H1 (cell line): ENCODE results near the gene TAMALIN. TPM values are rescaled to one million over a fixed set of nuclear protein-coding genes. Genes with fewer than 3 reads are reported as not detected.

Experiments
- CTCF ChIA-PET: fragments of 300-600 bp; sonication (Branson Sonifier 250); formaldehyde crosslinking; loops from one replicate; lab custom pipeline; 2021; ENCODE audit not compliant: partially characterized antibody; lab: Charles Lee
- POLR2A ChIA-PET: fragments of 300-600 bp; sonication (Branson Sonifier 250); formaldehyde crosslinking; loops from one replicate; lab custom pipeline; 2021; ENCODE audit warnings: inconsistent platforms; ENCODE audit not compliant: partially characterized antibody; lab: Charles Lee
- DNase-seq, 2 experiments: peaks; one replicate each; pipeline versions ENCODE4 v3.0.0 to v3.0.0-alpha.2; 2010 to 2022; ENCODE audit warnings: low spot score in 2 of 2, low read depth in 1 of 2, mixed read lengths in 1 of 2
- FAIRE-seq: peaks from 2 replicates; lab custom pipeline; 2011; peaks lifted over from hg19 to GRCh38; lab: Jason Lieb, UNC
- H2AFZ ChIP-seq: 2 replicates; pipeline ENCODE4 v1.8.1; 2012; ENCODE audit warnings: low read length, inconsistent platforms
- H2AK5ac ChIP-seq: 2 replicates; pipeline ENCODE4 v1.6.1; 2013; ENCODE audit warnings: low read depth, low read length
- H2BK120ac ChIP-seq: replicated peaks from 2 replicates; pipeline ENCODE3; 2013; ENCODE audit warnings: low read depth, low read length, inconsistent platforms
- H2BK12ac ChIP-seq: 2 replicates; pipeline ENCODE4 v1.6.1; 2013; ENCODE audit warnings: low read depth, low read length
- H2BK15ac ChIP-seq: 2 replicates; pipeline ENCODE4 v1.6.1; 2013; ENCODE audit warnings: low read length
- H2BK20ac ChIP-seq: 2 replicates; pipeline ENCODE4 v1.6.1; 2013; ENCODE audit warnings: low read length
- H2BK5ac ChIP-seq: 2 replicates; pipeline ENCODE4 v1.6.1; 2013; ENCODE audit warnings: low read depth, low read length
- H3K14ac ChIP-seq: 2 replicates; pipeline ENCODE4 v1.6.1; 2013; ENCODE audit warnings: inconsistent platforms; ENCODE audit not compliant: insufficient read length
- H3K18ac ChIP-seq: 2 replicates; pipeline ENCODE4 v1.6.1; 2013; ENCODE audit warnings: low read length; ENCODE audit errors: extremely low read depth
- H3K23ac ChIP-seq: 2 replicates; pipeline ENCODE4 v1.6.1; 2013; ENCODE audit warnings: inconsistent platforms; ENCODE audit not compliant: insufficient read length
- H3K23me2 ChIP-seq: 2 replicates; pipeline ENCODE4 v1.6.1; 2013; ENCODE audit warnings: low read depth, low read length
- H3K27ac ChIP-seq: 2 replicates; pipeline ENCODE4 v1.6.1; 2011; ENCODE audit warnings: low read depth, low read length, inconsistent platforms
- H3K27me3 ChIP-seq, 4 experiments: replicated peaks in 1 of 4; 1 replicate in 1 of 4; 2 replicates in 3 of 4; pipeline versions ENCODE4 v1.6.1 to v1.8.1; 2011 to 2013; ENCODE audit warnings: low read length in 3 of 4, mild to moderate bottlenecking in 3 of 4, inconsistent platforms in 2 of 4, mixed read lengths in 2 of 4, moderate library complexity in 1 of 4; ENCODE audit not compliant: control insufficient read depth in 3 of 4, insufficient read depth in 3 of 4; ENCODE audit errors: extremely low read depth in 1 of 4
- H3K36me3 ChIP-seq, 4 experiments: 2 replicates each; pipeline versions ENCODE4 v1.6.1 to v1.8.1; 2011 to 2013; ENCODE audit warnings: mild to moderate bottlenecking in 4 of 4, low read length in 3 of 4, moderate library complexity in 2 of 4, control low read depth in 1 of 4, inconsistent platforms in 1 of 4; ENCODE audit not compliant: insufficient read depth in 4 of 4, control insufficient read depth in 2 of 4
- H3K4ac ChIP-seq: replicated peaks from 2 replicates; pipeline ENCODE3; 2013; ENCODE audit warnings: low read length, low read depth, mixed read lengths, inconsistent platforms; ENCODE audit not compliant: insufficient read length
- H3K4me1 ChIP-seq, 4 experiments: replicated peaks in 1 of 4; 1 replicate in 1 of 4; 2 replicates in 3 of 4; pipeline versions ENCODE4 v1.6.1 to v1.8.1; 2011 to 2013; ENCODE audit warnings: low read length in 3 of 4, inconsistent platforms in 2 of 4, mixed read lengths in 1 of 4; ENCODE audit not compliant: insufficient read depth in 4 of 4, control insufficient read depth in 3 of 4
- H3K4me2 ChIP-seq, 2 experiments: 2 replicates each; pipeline versions ENCODE4 v1.6.1 to v1.8.1; 2011 to 2013; ENCODE audit warnings: low read depth in 2 of 2, low read length in 2 of 2, control low read depth in 1 of 2, inconsistent platforms in 1 of 2, mild to moderate bottlenecking in 1 of 2; ENCODE audit not compliant: insufficient read depth in 1 of 2
- H3K4me3 ChIP-seq, 4 experiments: fragments of 200-600, 300-600 bp in 1 of 4; sonication (generic), shearing (Covaris generic), sonication (Bioruptor Twin) in 1 of 4; 2 replicates each; pipeline versions ENCODE4 v1.5.1 to v1.8.1; 2011 to 2016; ENCODE audit warnings: low read length in 4 of 4, low read depth in 3 of 4, control low read depth in 2 of 4, inconsistent platforms in 2 of 4, mild to moderate bottlenecking in 2 of 4, mixed read lengths in 1 of 4, moderate library complexity in 1 of 4; ENCODE audit not compliant: insufficient read depth in 2 of 4; ENCODE audit errors: extremely low read depth in 1 of 4
- H3K56ac ChIP-seq: replicated peaks from 2 replicates; pipeline ENCODE3; 2013; ENCODE audit warnings: low read depth, mild to moderate bottlenecking, mixed read lengths, low read length, inconsistent platforms; ENCODE audit not compliant: insufficient read length
- H3K79me1 ChIP-seq: 2 replicates; pipeline ENCODE4 v1.6.1; 2013; ENCODE audit warnings: low read depth, low read length, control low read depth
- H3K79me2 ChIP-seq, 2 experiments: 2 replicates each; pipeline versions ENCODE4 v1.6.1 to v1.8.1; 2012 to 2013; ENCODE audit warnings: low read length in 2 of 2, mild to moderate bottlenecking in 2 of 2, inconsistent platforms in 1 of 2; ENCODE audit not compliant: insufficient read depth in 2 of 2, control insufficient read depth in 1 of 2
- H3K9ac ChIP-seq, 4 experiments: replicated peaks in 1 of 4; 1 replicate in 1 of 4; 2 replicates in 3 of 4; pipeline versions ENCODE4 v1.6.1 to v1.8.1; 2011 to 2013; ENCODE audit warnings: low read depth in 3 of 4, low read length in 3 of 4, control low read depth in 2 of 4, mild to moderate bottlenecking in 2 of 4, moderate library complexity in 2 of 4, inconsistent platforms in 1 of 4; ENCODE audit errors: extremely low read depth in 1 of 4
- H3K9me3 ChIP-seq, 2 experiments: 2 replicates each; pipeline versions ENCODE4 v1.6.1 to v1.8.1; 2012 to 2013; ENCODE audit warnings: mild to moderate bottlenecking in 2 of 2, moderate library complexity in 2 of 2, control low read depth in 1 of 2, inconsistent platforms in 1 of 2, low read depth in 1 of 2, low read length in 1 of 2, mixed read lengths in 1 of 2; ENCODE audit not compliant: insufficient read depth in 2 of 2
- H4K20me1 ChIP-seq, 2 experiments: replicated peaks in 1 of 2; 2 replicates each; pipeline versions ENCODE3 to v1.8.1; 2011 to 2013; ENCODE audit warnings: inconsistent platforms in 2 of 2, low read length in 2 of 2, mild to moderate bottlenecking in 1 of 2; ENCODE audit not compliant: insufficient read depth in 2 of 2, control insufficient read depth in 1 of 2
- H4K5ac ChIP-seq: 2 replicates; pipeline ENCODE4 v1.6.1; 2013; ENCODE audit warnings: low read length, low read depth, mixed read lengths, inconsistent platforms; ENCODE audit not compliant: insufficient read length
- H4K8ac ChIP-seq: 2 replicates; pipeline ENCODE4 v1.8.0; 2013; ENCODE audit warnings: mild to moderate bottlenecking, moderate library complexity, low read length, inconsistent platforms; ENCODE audit not compliant: insufficient read depth; ENCODE audit errors: extremely low read depth
- H4K91ac ChIP-seq: replicated peaks from 2 replicates; pipeline ENCODE3; 2013; ENCODE audit warnings: low read length, mixed read lengths, inconsistent platforms; ENCODE audit not compliant: insufficient read length
- NRF1 ChIP-seq: IDR thresholded peaks from 2 replicates; pipeline ENCODE4 v1.6.1; 2011; ENCODE audit warnings: mild to moderate bottlenecking, low read depth, low read length, improper control_type of control experiment
- WGBS, 2 experiments: shearing (Covaris generic) in 1 of 2; methylation state at CpG; one replicate each; pipeline versions ENCODE4 v1.1.6 to v1.1.7; 2013 to 2015; ENCODE audit warnings: low lambda C conversion rate in 2 of 2, mixed read lengths in 2 of 2, inconsistent platforms in 1 of 2, low coverage in 1 of 2, missing lambda C conversion rate in 1 of 2; ENCODE audit not compliant: insufficient replicate concordance in 2 of 2, insufficient coverage in 1 of 2, insufficient read length in 1 of 2; ENCODE audit errors: extremely low coverage in 1 of 2, missing lambda C conversion rate in 1 of 2; 5-methylcytosine and 5-hydroxymethylcytosine counted together
- polyA plus RNA-seq, 7 experiments: library from polyadenylated mRNA; depleted of rRNA in 3 of 7; stranded (reverse) in 5 of 7; unstranded in 2 of 7; fragments of >200 nt in 5 of 7; fragments of 200-250 nt in 2 of 7; gene quantifications; 1 replicate in 5 of 7; 2 replicates in 1 of 7; 4 replicates in 1 of 7; pipeline versions ENCODE4 v1.2.1 to v1.2.3, GENCODE V29; 2011 to 2013; ENCODE audit warnings: missing spikeins in 2 of 7, mixed read lengths in 2 of 7
- total RNA-seq: library from RNA; stranded (reverse); fragmentation: NEBNext Ultra II Directional; extraction: Animal tissue kit (Norgen Biotek cat#: 25700); gene quantifications from 2 replicates; pipeline ENCODE4 v1.2.1, GENCODE V29; 2021

TAMALIN gene
- total and polyA plus RNA-seq, 2 of the 8 experiments (the other 6 are each of a cell fraction or from before 2014, with no cell fraction given) = 2.6 to 4.9 TPM

- no peak for FAIRE-seq
- CTCF ChIA-PET = interaction anchor here (1.4 to 38.2 kb wide), 8 partner anchors 6 to 92 kb away, joined by 3 to 1249 read pairs (median 28); partner anchors contain the start of genes ATG101, NR4A1, SMIM41 and TAMALIN
- Histone ChIP-seq H4K5ac (no peak overlapping the region), H3K9me3 (no peaks in the 10 kb centered on the region), H3K14ac (no peak overlapping the region), H3K79me1 (no peaks in the 10 kb centered on the region), H3K36me3 (no peaks in the 10 kb centered on the region), H3K56ac (no peak overlapping the region), H3K27ac (no peak overlapping the region), H3K4ac (no peak overlapping the region), H4K91ac (no peak overlapping the region), H2BK120ac (no peak overlapping the region), H3K4me3 (no peak overlapping the region), H3K23me2 (peaks cover 7% of the 10 kb centered on the region), H2BK15ac (no peak overlapping the region), H3K4me2 (no peak overlapping the region), H2AK5ac (no peak overlapping the region), H2BK5ac (no peak overlapping the region), H2AFZ (no peak overlapping the region), H2BK20ac (no peak overlapping the region), H3K9ac (no peak overlapping the region), H4K20me1 (peaks cover 0 to under 1% of the 10 kb centered on the region in 2 experiments), H3K79me2 (no peaks in the 10 kb centered on the region), H3K23ac (no peak overlapping the region), H4K8ac (no peak overlapping the region), H2BK12ac (no peak overlapping the region), H3K27me3 (peaks cover 3 to 56% (median 33%) of the 10 kb centered on the region in 4 experiments), H3K18ac (no peak overlapping the region), H3K4me1 (peaks cover 0 to 27% (median 11%) of the 10 kb centered on the region in 4 experiments; a peak in 6 of 7 replicates)
- WGBS, 2 experiments = 78% methylated on average over 4 of the region's 4 CpGs; no CpG with 5 or more reads in 1 of the 2 experiments
- POLR2A ChIA-PET = interaction anchor here (0.8 to 6.8 kb wide), 4 partner anchors 8 to 85 kb away, joined by 3 to 62 read pairs (median 16); partner anchors contain the start of gene TAMALIN
- TF ChIP-seq NRF1 = no peak
- DNase-seq = no peak
Measured at GRCh38 chr12:52018433-52019112, 11.8 kb downstream of the TAMALIN start.
